IPS-18a (cell line): ENCODE measurements around the gene GCFC2.

Source experiments
- H3K27ac ChIP-seq: one replicate; pipeline ENCODE4 v1.5.1; 2013; ENCODE audit warnings: low read length
- H3K27me3 ChIP-seq: one replicate; pipeline ENCODE4 v1.6.1; 2013; ENCODE audit warnings: mild to moderate bottlenecking, low read length; ENCODE audit not compliant: control insufficient read depth, insufficient read depth
- H3K36me3 ChIP-seq: one replicate; pipeline ENCODE4 v1.6.1; 2013; ENCODE audit warnings: low read depth, low read length; ENCODE audit not compliant: control insufficient read depth
- H3K4me1 ChIP-seq: one replicate; pipeline ENCODE4 v1.6.1; 2013; ENCODE audit warnings: low read depth, low read length; ENCODE audit not compliant: control insufficient read depth
- H3K4me3 ChIP-seq: one replicate; pipeline ENCODE4 v1.5.1; 2013; ENCODE audit warnings: low read length
- H3K9ac ChIP-seq: one replicate; pipeline ENCODE4 v1.6.1; 2013; ENCODE audit warnings: mild to moderate bottlenecking, low read length, moderate library complexity
- H3K9me3 ChIP-seq: one replicate; pipeline ENCODE4 v1.6.1; 2013; ENCODE audit warnings: low read depth, low read length; ENCODE audit not compliant: control insufficient read depth

GCFC2 gene

DNA sequence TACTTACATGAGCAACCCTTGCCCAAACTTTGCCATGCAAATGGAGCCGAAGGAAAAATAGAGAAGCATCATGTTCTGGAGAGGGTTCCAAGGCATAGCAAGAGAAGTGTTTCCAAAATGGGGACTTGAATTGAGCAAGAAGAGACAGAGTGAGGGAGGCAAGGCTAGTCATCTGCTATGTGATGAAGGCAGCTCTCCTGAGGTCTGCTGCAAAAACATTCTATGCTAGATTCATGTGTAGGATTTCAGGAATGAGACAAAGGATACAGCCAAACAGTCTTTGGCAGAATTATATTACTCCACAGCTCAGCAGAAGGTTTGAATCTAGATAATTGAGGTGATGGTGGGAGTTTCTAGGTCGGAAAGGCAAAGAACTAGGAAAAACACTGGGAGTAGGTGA, 88.2 kb downstream of the GCFC2 start:
- no peaks in the 10 kb centered on the region for H3K9me3 ChIP-seq
- no peaks in the 10 kb centered on the region for H3K36me3 ChIP-seq
- H3K27ac ChIP-seq = no peak overlapping the region
- no peaks in the 10 kb centered on the region for H3K27me3 ChIP-seq
- H3K9ac ChIP-seq = no peak overlapping the region
- H3K4me1 ChIP-seq = no peaks in the 10 kb centered on the region
- no peak overlapping the region for H3K4me3 ChIP-seq

DNA sequence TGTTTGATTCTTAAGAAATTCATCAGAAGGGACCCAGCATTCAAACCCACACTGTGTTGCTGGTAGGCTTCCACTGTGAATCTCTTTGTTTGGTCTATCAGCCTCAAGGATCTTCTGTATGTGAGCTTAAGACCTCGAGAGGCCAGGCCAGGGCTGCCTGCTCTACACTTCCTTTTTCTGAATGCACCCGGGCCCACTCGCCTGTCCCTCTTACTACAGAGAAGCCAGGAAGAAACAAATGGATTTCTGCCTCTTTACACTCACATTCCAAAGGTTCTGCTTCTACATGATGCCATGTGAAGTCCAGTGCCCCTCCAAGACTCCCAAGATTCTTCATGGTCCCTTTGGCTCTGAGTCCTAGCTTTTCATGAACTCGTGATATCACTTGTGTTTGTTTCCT, 89.5 kb downstream of the GCFC2 start:
- H3K9ac ChIP-seq = no peak overlapping the region
- H3K9me3 ChIP-seq = no peaks in the 10 kb centered on the region

DNA sequence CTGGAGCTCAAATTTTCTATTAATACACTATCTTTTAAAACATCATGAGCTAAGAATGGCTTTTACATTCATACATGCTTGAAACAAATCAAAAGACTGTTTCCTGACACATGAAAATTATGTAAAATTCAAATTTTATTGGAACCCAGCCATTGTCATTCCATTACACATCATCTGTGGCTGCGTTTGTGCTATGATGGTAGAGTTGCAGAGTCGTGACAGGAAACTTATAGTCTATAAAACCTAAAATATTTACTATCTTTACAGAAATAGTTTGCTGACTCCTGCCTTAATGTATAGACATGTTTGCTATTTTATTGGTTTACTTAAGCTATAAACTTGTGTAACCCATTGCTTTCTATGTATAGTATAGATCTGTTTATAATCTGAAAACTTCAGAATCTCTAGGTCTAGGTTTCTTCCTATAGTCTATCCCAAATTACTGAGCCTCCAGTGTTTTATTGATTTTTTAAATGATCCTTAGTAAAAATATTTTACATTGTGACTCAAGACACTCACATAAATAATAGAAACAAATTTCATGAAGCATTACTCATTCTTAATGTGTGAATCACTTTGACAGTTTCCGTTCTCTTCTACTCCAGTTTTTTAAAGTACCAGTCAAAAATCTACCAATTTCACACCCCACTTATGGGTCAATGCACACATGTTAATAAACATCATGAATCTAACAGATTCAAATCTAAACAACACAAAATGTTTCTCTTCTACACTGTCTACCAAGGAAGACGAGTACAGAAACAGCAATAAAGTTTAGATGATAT, 90.6 kb downstream of the GCFC2 start:
- H3K4me1 ChIP-seq = no peaks in the 10 kb centered on the region
- no peaks in the 10 kb centered on the region for H3K36me3 ChIP-seq
- H3K27ac ChIP-seq = no peak overlapping the region
- H3K9me3 ChIP-seq = no peaks in the 10 kb centered on the region
- no peaks in the 10 kb centered on the region for H3K27me3 ChIP-seq
- H3K4me3 ChIP-seq = no peak overlapping the region
- no peak overlapping the region for H3K9ac ChIP-seq

More for the DNA sequence above, 89.5 kb downstream of the GCFC2 start:
- H3K27me3 ChIP-seq = no peaks in the 10 kb centered on the region
- H3K4me3 ChIP-seq = no peak overlapping the region
- no peaks in the 10 kb centered on the region for H3K36me3 ChIP-seq
- H3K4me1 ChIP-seq = no peaks in the 10 kb centered on the region
- H3K27ac ChIP-seq = no peak overlapping the region

DNA sequence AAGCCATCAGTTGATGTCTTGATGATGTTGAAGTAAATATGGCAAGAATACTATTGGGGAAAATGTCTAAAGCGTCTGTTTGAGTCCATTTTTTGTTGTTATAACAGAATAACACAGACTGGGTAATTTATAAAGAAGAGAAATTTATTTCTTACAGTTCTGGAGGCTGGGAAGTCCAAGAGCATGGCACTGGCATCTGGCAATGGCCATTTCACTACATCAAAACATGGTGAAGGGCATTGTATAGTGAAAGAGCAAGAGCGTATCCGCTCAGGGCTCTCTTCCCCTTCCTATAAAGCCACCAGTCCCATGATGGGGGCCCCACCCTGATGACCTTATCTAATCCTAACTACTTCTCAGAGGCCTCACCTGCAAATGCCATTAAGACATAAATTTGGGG, 93.8 kb downstream of the GCFC2 start:
- Histone ChIP-seq H3K4me3 (no peak overlapping the region), H3K36me3 (no peaks in the 10 kb centered on the region), H3K27me3 (no peaks in the 10 kb centered on the region), H3K9me3 (no peaks in the 10 kb centered on the region), H3K9ac (no peak overlapping the region), H3K4me1 (no peaks in the 10 kb centered on the region), H3K27ac (no peak overlapping the region)

DNA sequence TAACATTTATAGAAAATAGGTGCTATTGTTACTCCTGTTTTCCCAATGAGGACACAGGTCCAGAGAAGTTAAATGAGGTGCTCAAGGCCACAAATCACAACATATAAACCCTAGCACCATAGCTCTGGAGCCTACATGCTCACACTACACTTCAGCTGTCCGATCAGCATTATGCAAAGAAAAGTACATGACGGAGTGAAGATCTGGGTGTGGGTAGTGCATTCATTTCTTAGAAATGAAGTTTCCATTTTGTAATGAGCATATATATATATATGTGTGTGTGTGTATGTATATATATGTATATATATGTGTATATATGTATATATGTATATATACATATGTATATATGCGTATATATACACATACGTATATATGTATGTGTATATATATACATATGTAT, 94.3 kb downstream of the GCFC2 start:
- Histone ChIP-seq H3K9me3 (no peaks in the 10 kb centered on the region), H3K4me3 (no peak overlapping the region), H3K36me3 (no peaks in the 10 kb centered on the region), H3K4me1 (no peaks in the 10 kb centered on the region), H3K27me3 (no peaks in the 10 kb centered on the region), H3K9ac (no peak overlapping the region), H3K27ac (no peak overlapping the region)

DNA sequence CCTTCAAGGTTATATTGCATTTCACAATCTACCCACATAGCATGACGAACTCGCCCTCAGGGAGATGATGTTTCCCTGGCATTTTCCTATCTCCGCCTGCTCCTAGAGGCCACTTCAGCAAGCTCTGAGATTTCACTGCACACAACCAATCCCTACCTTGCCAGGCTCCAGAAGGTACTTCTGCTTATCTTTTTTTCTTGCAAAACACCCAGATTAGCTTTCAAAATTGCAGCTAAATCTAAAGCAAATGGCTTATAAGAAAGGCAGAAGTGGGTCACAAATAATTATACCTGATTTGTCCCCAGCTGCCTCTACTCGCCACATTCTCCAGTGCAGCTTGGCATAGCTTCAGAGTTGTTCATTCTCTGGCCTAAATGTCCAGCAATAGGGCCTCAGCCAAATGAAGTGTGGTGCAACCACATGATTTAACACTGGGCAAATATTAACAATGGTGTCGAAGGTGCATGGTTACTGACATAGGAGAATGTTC, 96.5 kb downstream of the GCFC2 start:
- H3K4me3 ChIP-seq = no peak overlapping the region
- no peaks in the 10 kb centered on the region for H3K27me3 ChIP-seq
- no peaks in the 10 kb centered on the region for H3K4me1 ChIP-seq
- no peak overlapping the region for H3K27ac ChIP-seq
- H3K36me3 ChIP-seq = no peaks in the 10 kb centered on the region
- no peak overlapping the region for H3K9ac ChIP-seq
- no peaks in the 10 kb centered on the region for H3K9me3 ChIP-seq

DNA sequence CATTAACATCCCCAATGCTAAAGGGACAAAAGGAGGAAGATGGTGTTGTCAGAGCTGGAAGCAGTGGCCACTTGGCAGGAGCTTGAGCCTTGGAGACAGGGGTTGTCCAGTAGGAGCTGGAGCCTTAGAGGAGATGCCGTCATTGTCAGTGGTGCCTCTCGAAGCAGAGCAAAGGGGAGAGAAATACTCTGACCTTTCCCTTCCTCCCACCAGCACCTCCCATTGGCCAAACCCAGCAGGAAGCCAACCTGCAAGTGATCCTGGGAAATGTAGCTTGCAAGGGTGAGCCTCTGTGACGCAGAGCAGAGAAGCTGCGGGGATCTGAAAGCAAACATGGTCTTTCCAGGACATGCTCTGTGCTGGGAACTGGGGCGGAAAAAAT, 97.9 kb downstream of the GCFC2 start:
- H3K4me3 ChIP-seq = no peak overlapping the region
- H3K9me3 ChIP-seq = no peaks in the 10 kb centered on the region
- H3K27ac ChIP-seq = no peak overlapping the region
- H3K4me1 ChIP-seq = peaks cover 9% of the 10 kb centered on the region
- H3K36me3 ChIP-seq = no peaks in the 10 kb centered on the region
- H3K27me3 ChIP-seq = no peaks in the 10 kb centered on the region
- H3K9ac ChIP-seq = no peak overlapping the region
